ENCODE results near the gene CTNNB1.

CTNNB1 gene

GRCh38 chr3:41260063-41260450, 60.8 kb downstream of the CTNNB1 start:
- Histone ChIP-seq H3K27me3 (ENCODE audit: insufficient read depth, low read depth, severe bottlenecking) (no peaks in the 10 kb centered on the region), H3K4me3 (ENCODE audit: low read depth, low read length) (no peak overlapping the region), H3K27ac (no peak overlapping the region), H3K36me3 (no peaks in the 10 kb centered on the region), H3K9me3 (ENCODE audit: severe bottlenecking) (no peaks in the 10 kb centered on the region)
- TF ChIP-seq CTCF (IDR thresholded peaks at IDR 0.05; ENCODE audit: low read depth, low read length), result no peak
- no peak for DNase-seq

- no peaks in the 10 kb centered on the region for H3K9me3 ChIP-seq (ENCODE audit: severe bottlenecking)
- H3K4me3 ChIP-seq (ENCODE audit: low read depth, low read length), result no peak overlapping the region
- no peak for TF ChIP-seq CTCF (IDR thresholded peaks at IDR 0.05; ENCODE audit: low read depth, low read length)
- H3K27me3 ChIP-seq (ENCODE audit: insufficient read depth, low read depth, severe bottlenecking), result no peaks in the 10 kb centered on the region
- no peaks in the 10 kb centered on the region for H3K36me3 ChIP-seq
- H3K27ac ChIP-seq, result no peak overlapping the region
- DNase-seq, result no peak
Measured at GRCh38 chr3:41265011-41265545, 65.8 kb downstream of the CTNNB1 start.

- Histone ChIP-seq H3K27me3 (ENCODE audit: insufficient read depth, low read depth, severe bottlenecking) (no peaks in the 10 kb centered on the region), H3K36me3 (no peaks in the 10 kb centered on the region), H3K4me3 (ENCODE audit: low read depth, low read length) (no peak overlapping the region), H3K9me3 (ENCODE audit: severe bottlenecking) (no peaks in the 10 kb centered on the region), H3K27ac (no peak overlapping the region)
- no peak for TF ChIP-seq CTCF (IDR thresholded peaks at IDR 0.05; ENCODE audit: low read depth, low read length)
- DNase-seq, result no peak
Measured at GRCh38 chr3:41265823-41266273, 66.5 kb downstream of the CTNNB1 start.

- DNase-seq, result no peak
- Histone ChIP-seq H3K4me3 (ENCODE audit: low read depth, low read length) (no peak overlapping the region), H3K9me3 (ENCODE audit: severe bottlenecking) (peaks cover 3% of the 10 kb centered on the region), H3K27ac (no peak overlapping the region), H3K27me3 (ENCODE audit: insufficient read depth, low read depth, severe bottlenecking) (no peaks in the 10 kb centered on the region), H3K36me3 (no peaks in the 10 kb centered on the region)
- no peak for TF ChIP-seq CTCF (IDR thresholded peaks at IDR 0.05; ENCODE audit: low read depth, low read length)
Measured at GRCh38 chr3:41267975-41268640, 68.8 kb downstream of the CTNNB1 start.

GRCh38 chr3:41272667-41273066, 73.4 kb downstream of the CTNNB1 start:
- no peaks in the 10 kb centered on the region for H3K36me3 ChIP-seq
- H3K27ac ChIP-seq, result no peak overlapping the region
- no peak overlapping the region for H3K4me3 ChIP-seq (ENCODE audit: low read depth, low read length)
- H3K27me3 ChIP-seq (ENCODE audit: insufficient read depth, low read depth, severe bottlenecking), result no peaks in the 10 kb centered on the region
- H3K9me3 ChIP-seq (ENCODE audit: severe bottlenecking), result peaks cover 3% of the 10 kb centered on the region
- TF ChIP-seq CTCF (IDR thresholded peaks at IDR 0.05; ENCODE audit: low read depth, low read length), result no peak
- DNase-seq, result no peak

Data from WERI-Rb-1 (cell line).